ENCODE data around the gene ABCA8.
"Not testable (repeated sequence)": the region's sequence is repeated elsewhere in the genome, so short reads cannot be mapped to it uniquely, and the experiment has no call there.

The ABCA8 gene

DNA sequence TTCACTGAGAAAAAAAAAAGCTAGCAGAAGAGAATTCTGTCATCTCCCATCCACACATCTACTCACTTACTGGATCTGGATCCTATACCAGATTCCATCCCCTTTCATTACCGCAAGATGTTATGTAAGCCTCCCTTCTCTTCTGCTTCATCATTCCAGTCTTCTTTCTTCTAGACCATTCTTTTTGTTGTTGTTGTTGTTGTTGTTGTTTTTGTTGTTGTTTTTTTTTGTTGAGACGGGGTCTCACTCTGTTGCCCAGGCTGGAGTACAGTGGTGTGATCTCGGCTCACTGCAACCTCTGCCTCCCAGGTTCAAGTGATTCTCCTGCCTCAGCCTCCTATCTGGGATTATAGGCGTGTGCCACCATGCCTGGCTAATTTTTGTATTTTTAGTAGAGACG is 131.0 kb downstream of the ABCA8 start:
- DNase-seq (ENCODE audit: low read depth in 2 of 2), result not testable (repeated sequence)

DNA sequence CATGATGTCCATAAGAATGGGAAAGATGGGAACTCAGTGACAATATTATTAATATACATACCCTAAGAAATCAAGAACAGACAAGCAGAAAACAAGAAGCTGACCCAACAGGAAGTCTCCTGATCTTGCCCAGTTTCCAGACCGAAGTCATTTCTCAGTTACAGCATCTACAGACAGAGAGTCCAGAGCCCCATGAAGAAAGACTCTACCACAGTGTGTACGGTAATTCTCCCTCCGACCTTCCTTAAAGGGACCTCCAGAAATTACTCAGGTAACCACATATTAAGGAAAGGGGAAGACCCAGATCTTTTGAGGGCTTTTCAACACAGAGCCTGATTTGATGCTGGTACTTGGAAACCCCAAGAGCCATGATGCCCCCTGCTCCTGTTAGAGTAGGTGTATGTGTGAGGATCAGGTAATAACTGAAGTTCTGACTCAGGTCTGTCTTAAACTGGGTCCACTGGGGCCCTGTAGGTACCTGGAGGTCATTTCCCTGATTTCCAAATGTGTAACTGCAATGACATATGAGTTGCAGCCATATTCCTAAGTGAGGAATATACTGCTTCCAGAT is 132.4 kb downstream of the ABCA8 start:
- DNase-seq (ENCODE audit: low read depth in 2 of 2), result no peak

DNA sequence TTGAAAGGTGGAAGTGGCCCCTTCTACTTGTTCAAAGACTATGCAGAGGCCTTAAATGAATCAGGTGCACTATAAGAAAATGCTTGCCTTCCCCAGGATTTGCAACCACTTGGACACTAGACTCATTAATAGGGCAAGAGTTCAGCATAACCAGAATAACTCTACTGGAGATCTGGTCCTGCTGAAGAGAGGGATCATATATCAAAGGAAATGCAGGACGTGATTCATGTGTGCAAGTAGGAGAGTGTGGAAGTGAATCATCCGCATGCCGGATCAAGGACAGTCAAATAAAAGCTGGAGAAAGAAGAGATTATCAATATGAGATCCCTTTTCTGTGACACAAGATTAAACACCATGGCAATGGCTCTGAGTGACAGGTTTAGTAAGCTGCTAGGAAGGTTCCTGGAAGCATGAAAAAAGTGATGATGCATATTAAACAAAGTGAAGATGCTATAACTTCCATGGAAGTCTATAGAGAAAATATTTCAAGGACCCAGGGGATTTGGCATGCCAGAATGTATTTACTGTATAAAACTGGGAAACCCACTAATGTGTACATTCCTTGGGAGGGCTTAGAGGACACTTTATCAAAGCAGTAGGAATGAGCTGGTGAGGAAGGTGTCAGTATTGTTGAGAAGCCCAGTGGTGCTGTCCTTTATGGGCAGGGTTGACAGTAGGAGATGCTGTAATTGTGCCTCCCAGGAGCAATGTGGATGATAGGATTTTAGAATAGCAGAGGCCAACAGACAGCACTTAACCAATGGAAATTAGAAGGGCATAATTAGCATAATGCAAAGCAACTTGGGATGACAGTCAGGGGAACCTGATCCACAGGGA is 133.1 kb downstream of the ABCA8 start:
- DNase-seq (ENCODE audit: low read depth in 2 of 2), result no peak

DNA sequence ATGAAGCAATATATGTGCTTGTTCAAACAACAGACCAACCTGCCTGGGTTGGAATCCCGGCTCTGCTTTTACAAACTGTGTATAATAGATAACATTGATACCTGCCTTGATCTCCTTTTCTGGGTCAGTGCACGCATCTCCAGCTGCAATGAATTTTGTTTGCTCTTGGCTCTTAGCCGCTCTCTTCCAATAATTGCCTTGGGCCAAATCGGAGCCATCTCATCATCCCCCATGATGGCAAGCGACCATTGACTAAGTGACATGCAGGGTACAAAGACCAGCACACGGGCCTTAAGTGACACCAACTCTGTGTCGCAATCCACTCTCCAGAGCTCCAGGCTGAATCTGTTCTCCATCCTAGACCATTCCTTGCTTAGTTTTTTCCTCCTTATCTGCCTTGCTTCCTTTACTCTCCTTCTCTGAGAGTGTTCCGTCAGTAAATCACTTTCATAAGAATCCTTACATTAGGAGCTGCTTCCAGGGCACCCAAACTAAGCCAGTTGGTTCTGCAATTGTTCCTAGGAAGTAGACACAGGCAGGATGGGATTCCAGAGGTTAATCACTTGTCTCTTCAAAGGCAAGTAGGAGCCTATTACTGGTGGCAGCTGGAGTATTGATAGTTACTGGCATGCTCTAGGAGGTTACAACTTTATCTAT is 134.2 kb downstream of the ABCA8 start:
- no peak for DNase-seq (ENCODE audit: low read depth in 2 of 2)

DNA sequence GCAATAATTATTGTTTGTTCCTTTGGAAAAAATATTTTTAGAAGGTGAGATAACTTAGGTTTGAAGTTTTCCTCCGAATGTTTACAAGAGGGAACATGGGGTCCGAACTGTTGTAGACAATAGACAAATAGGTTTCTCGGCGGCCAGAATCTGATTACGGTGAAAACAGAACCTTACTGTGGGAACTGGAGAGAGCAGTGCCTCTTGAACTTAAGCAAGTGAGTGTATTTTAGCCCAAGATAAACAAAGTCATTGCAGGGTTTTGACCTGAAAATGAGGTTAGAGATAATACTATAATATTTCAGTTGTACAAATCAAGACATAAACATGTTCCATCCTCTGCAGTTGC is 134.7 kb downstream of the ABCA8 start:
- no peak for DNase-seq (ENCODE audit: low read depth in 2 of 2)

DNA sequence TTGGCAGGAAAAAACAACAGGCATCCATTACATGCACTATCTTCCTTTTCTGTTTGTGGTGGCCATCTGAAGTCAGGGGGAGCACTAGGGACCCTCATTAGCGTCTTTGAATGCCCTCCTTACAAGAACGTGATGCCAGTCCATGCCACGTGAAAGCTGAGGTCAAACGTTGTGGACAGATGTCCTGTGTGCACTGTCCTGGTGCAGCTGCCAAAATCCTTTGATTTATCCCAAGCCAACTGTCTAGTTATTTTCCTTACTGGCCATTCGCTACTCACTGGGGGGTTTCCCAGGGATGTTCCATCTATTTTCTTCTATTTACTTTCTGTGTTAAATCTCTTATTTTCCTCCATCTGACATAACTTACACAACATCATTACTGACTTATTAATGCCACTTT is 135.7 kb downstream of the ABCA8 start:
- DNase-seq (ENCODE audit: low read depth in 2 of 2), result no peak

Measured in activated CD4-positive, alpha-beta T cell treated with anti-CD3 and anti-CD28 coated beads for 24 hours (primary cell).